Globus pallidus (tissue), 1 donor: ENCODE results near the gene CACNA2D2.

Experiments
- DNase-seq: peaks from one replicate; pipeline ENCODE4 v3.0.0-alpha.2; 2015; ENCODE audit warnings: low spot score

The CACNA2D2 gene

GRCh38 chr3:50503504-50504342, at the start of gene CACNA2D2:
Gene CACNA2D2 (minus strand): TSS chr3:50503634. CDS start chr3:50503423, 211 bp downstream.
- peak; percentile 22 for DNase-seq

- no peak for DNase-seq
These were observed 49.2 kb upstream of the CACNA2D2 start for GRCh38 chr3:50552598-50552997.

GRCh38 chr3:50551681-50552435, 48.4 kb upstream of the CACNA2D2 start:
- DNase-seq, result no peak

- DNase-seq, result no peak
These were observed 47.7 kb upstream of the CACNA2D2 start for GRCh38 chr3:50551054-50551659.

- no peak for DNase-seq
These were observed 46.8 kb upstream of the CACNA2D2 start for GRCh38 chr3:50550079-50550736.

- no peak for DNase-seq
These were observed 45.8 kb upstream of the CACNA2D2 start for GRCh38 chr3:50549226-50549625.

GRCh38 chr3:50545781-50546180, 42.3 kb upstream of the CACNA2D2 start:
- DNase-seq, result no peak

GRCh38 chr3:50542177-50543034, 39.0 kb upstream of the CACNA2D2 start:
- peak; percentile 40 for DNase-seq

- no peak for DNase-seq
These were observed 36.2 kb upstream of the CACNA2D2 start for GRCh38 chr3:50539356-50540286.

- DNase-seq, result no peak
These were observed 34.1 kb upstream of the CACNA2D2 start for GRCh38 chr3:50537421-50538129.

GRCh38 chr3:50536471-50537180, 33.2 kb upstream of the CACNA2D2 start:
- no peak for DNase-seq

GRCh38 chr3:50534681-50535330, 31.4 kb upstream of the CACNA2D2 start:
- DNase-seq, result no peak

- DNase-seq, result no peak
These were observed 30.5 kb upstream of the CACNA2D2 start for GRCh38 chr3:50533807-50534461.

- no peak for DNase-seq
These were observed 29.9 kb upstream of the CACNA2D2 start for GRCh38 chr3:50533316-50533715.

GRCh38 chr3:50532062-50532705, 28.8 kb upstream of the CACNA2D2 start:
- no peak for DNase-seq

GRCh38 chr3:50531201-50531600, 27.8 kb upstream of the CACNA2D2 start:
- DNase-seq, result no peak
